ENCODE results near the gene COPB2.

The COPB2 gene

GRCh38 chr3:139327231-139327630 is 62.2 kb downstream of the COPB2 start:
- no peak for DNase-seq (ENCODE audit: low spot score)

- DNase-seq (ENCODE audit: low spot score): no peak
Observed at GRCh38 chr3:139326707-139327106, 62.7 kb downstream of the COPB2 start.

GRCh38 chr3:139326131-139326530 is 63.3 kb downstream of the COPB2 start:
- no peak for DNase-seq (ENCODE audit: low spot score)

- no peak for DNase-seq (ENCODE audit: low spot score)
Observed at GRCh38 chr3:139325551-139325950, 63.9 kb downstream of the COPB2 start.

GRCh38 chr3:139324456-139324855 is 65.0 kb downstream of the COPB2 start:
- no peak for DNase-seq (ENCODE audit: low spot score)

- no peak for DNase-seq (ENCODE audit: low spot score)
Observed at GRCh38 chr3:139323146-139323545, 66.3 kb downstream of the COPB2 start.

- DNase-seq (ENCODE audit: low spot score): no peak
Observed at GRCh38 chr3:139322346-139322745, 67.1 kb downstream of the COPB2 start.

- DNase-seq (ENCODE audit: low spot score): no peak
Observed at GRCh38 chr3:139320551-139321309, 68.7 kb downstream of the COPB2 start.

- DNase-seq (ENCODE audit: low spot score): no peak
Observed at GRCh38 chr3:139319428-139320402, 69.7 kb downstream of the COPB2 start.

- no peak for DNase-seq (ENCODE audit: low spot score)
Observed at GRCh38 chr3:139318826-139319225, 70.6 kb downstream of the COPB2 start.

- DNase-seq (ENCODE audit: low spot score): no peak
Observed at GRCh38 chr3:139318431-139318816, 71.0 kb downstream of the COPB2 start.

GRCh38 chr3:139317660-139318430 is 71.6 kb downstream of the COPB2 start:
- no peak for DNase-seq (ENCODE audit: low spot score)

- no peak for DNase-seq (ENCODE audit: low spot score)
Observed at GRCh38 chr3:139317215-139317614, 72.2 kb downstream of the COPB2 start.

- no peak for DNase-seq (ENCODE audit: low spot score)
Observed at GRCh38 chr3:139313921-139314320, 75.5 kb downstream of the COPB2 start.

GRCh38 chr3:139312959-139313358 is 76.5 kb downstream of the COPB2 start:
- DNase-seq (ENCODE audit: low spot score): peak; percentile 69

GRCh38 chr3:139312416-139312815 is 77.0 kb downstream of the COPB2 start:
- no peak for DNase-seq (ENCODE audit: low spot score)

GRCh38 chr3:139311557-139311956 is 77.9 kb downstream of the COPB2 start:
- no peak for DNase-seq (ENCODE audit: low spot score)

- DNase-seq (ENCODE audit: low spot score): peak; percentile 85
Observed at GRCh38 chr3:139310474-139310933, 78.9 kb downstream of the COPB2 start.

- DNase-seq (ENCODE audit: low spot score): no peak
Observed at GRCh38 chr3:139309880-139310279, 79.6 kb downstream of the COPB2 start.

- DNase-seq (ENCODE audit: low spot score): no peak
Observed at GRCh38 chr3:139309061-139309591, 80.3 kb downstream of the COPB2 start.

- DNase-seq (ENCODE audit: low spot score): no peak
Observed at GRCh38 chr3:139308560-139308959, 80.9 kb downstream of the COPB2 start.
